ENCODE measurements around the gene TMEM217. TPM values are rescaled to one million over a fixed set of nuclear protein-coding genes. Genes with fewer than 3 reads are reported as not detected.

Gene TMEM217
- polyA plus RNA-seq, 1 of the 3 experiments (the other 2 are of a cell fraction), result 1.5 TPM

- H3K79me2 ChIP-seq (ENCODE audit: insufficient read depth), result no peaks in the 10 kb centered on the region
- CTCF ChIA-PET, result interaction anchor here (0.9 to 5.7 kb wide), 8 partner anchors 16 to 171 kb away, joined by 3 to 26 read pairs (median 7); no protein-coding TSS in a partner anchor
- no peak overlapping the region for H3K4me3 ChIP-seq (ENCODE audit: low read depth in 2 of 2, low read length in 1 of 2)
- H2AFZ ChIP-seq (ENCODE audit: low read depth), result no peak overlapping the region
- no peaks in the 10 kb centered on the region for H4K20me1 ChIP-seq (ENCODE audit: insufficient read depth)
- H3K27ac ChIP-seq (ENCODE audit: low read depth in 2 of 2, low read length in 1 of 2), result no peak overlapping the region
- H3K4me2 ChIP-seq, result no peak overlapping the region
- no peaks in the 10 kb centered on the region for H3K9me2 ChIP-seq
- TF ChIP-seq REST (IDR thresholded peaks at IDR 0.05; ENCODE audit: low read depth, low read length), result no peak
- no peak for TF ChIP-seq FOXM1 (IDR thresholded peaks at IDR 0.05; ENCODE audit: low read depth)
- no peak for TF ChIP-seq TCF12 (IDR thresholded peaks at IDR 0.05)
- no peak for TF ChIP-seq EP300 (IDR thresholded peaks at IDR 0.05; ENCODE audit: borderline replicate concordance in 1 of 2, low read depth in 1 of 2, low read length in 1 of 2)
- no peak for TF ChIP-seq IRF3 (IDR thresholded peaks at IDR 0.05; ENCODE audit: low read depth, low read length)
- no peak for TF ChIP-seq POLR2AphosphoS5 (IDR thresholded peaks at IDR 0.05; ENCODE audit: low read depth, low read length)
- TF ChIP-seq GABPA (IDR thresholded peaks at IDR 0.05; ENCODE audit: low read depth), result no peak
- no peak for TF ChIP-seq CHD2 (IDR thresholded peaks at IDR 0.05; ENCODE audit: low read length, partially characterized antibody)
- TF ChIP-seq SMC3 (IDR thresholded peaks at IDR 0.05; ENCODE audit: low read depth, low read length), result no peak
- no peak for TF ChIP-seq FOXJ3 (CRISPR knock-in tag; IDR thresholded peaks at IDR 0.05)
- TF ChIP-seq NRF1 (IDR thresholded peaks at IDR 0.05; ENCODE audit: low read depth, low read length), result no peak
- TF ChIP-seq YY1 (IDR thresholded peaks at IDR 0.05; ENCODE audit: low read depth), result no peak
- TF ChIP-seq, protein P1, sequence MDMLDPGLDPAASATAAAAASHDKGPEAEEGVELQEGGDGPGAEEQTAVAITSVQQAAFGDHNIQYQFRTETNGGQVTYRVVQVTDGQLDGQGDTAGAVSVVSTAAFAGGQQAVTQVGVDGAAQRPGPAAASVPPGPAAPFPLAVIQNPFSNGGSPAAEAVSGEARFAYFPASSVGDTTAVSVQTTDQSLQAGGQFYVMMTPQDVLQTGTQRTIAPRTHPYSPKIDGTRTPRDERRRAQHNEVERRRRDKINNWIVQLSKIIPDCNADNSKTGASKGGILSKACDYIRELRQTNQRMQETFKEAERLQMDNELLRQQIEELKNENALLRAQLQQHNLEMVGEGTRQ (IDR thresholded peaks at IDR 0.05; ENCODE audit: borderline replicate concordance, low read depth, low read length), result no peak
- TF ChIP-seq GATA2 (CRISPR knock-in tag; IDR thresholded peaks at IDR 0.05), result no peak
- TF ChIP-seq FOSL2 (IDR thresholded peaks at IDR 0.05; ENCODE audit: borderline replicate concordance, low read depth), result no peak
- no peak for TF ChIP-seq NFIC (IDR thresholded peaks at IDR 0.05; ENCODE audit: borderline replicate concordance)
- TF ChIP-seq SIN3A (IDR thresholded peaks at IDR 0.05; ENCODE audit: borderline replicate concordance, low read depth, low read length), result no peak
- no peak for TF ChIP-seq RAD21 (IDR thresholded peaks at IDR 0.05; ENCODE audit: low read length)
- no peaks in the 10 kb centered on the region for H3K9me3 ChIP-seq
- H3K27me3 ChIP-seq (ENCODE audit: insufficient read depth), result no peaks in the 10 kb centered on the region
- no peaks in the 10 kb centered on the region for H3F3A ChIP-seq (replicated peaks; ENCODE audit: insufficient read depth)
- peaks cover 0 to 5% of the 10 kb centered on the region in 2 experiments; a peak in 1 of 4 replicates for H3K4me1 ChIP-seq (ENCODE audit: control insufficient read depth in 1 of 2, insufficient read depth in 2 of 2, low read depth in 1 of 2, low read length in 1 of 2)
- H3K36me3 ChIP-seq (replicated peaks in 1 of 2; ENCODE audit: control insufficient read depth in 1 of 2, insufficient read depth in 2 of 2, low read length in 1 of 2), result no peaks in the 10 kb centered on the region
- H3K9ac ChIP-seq, result no peak overlapping the region
- no peak for DNase-seq
- 48% methylated on average over 2 of the region's 2 CpGs for WGBS (ENCODE audit: low lambda C conversion rate)
- POLR2A ChIA-PET, result interaction anchor here (0.8 kb wide), 1 partner anchor 13 kb away, joined by 3 read pairs; no protein-coding TSS in a partner anchor
These were observed 68.9 kb downstream of the TMEM217 start for GRCh38 chr6:37188962-37189510.

Measured in SK-N-SH (cell line).